ENCODE results near the gene NPHP4.

Gene NPHP4

GRCh38 chr1:5972198-5972520 is 20.1 kb downstream of the NPHP4 start:
- no peak for TF ChIP-seq YY1 (IDR thresholded peaks at IDR 0.05; ENCODE audit: insufficient read depth, insufficient read length)
- no peak for TF ChIP-seq SUZ12 (IDR thresholded peaks at IDR 0.05; ENCODE audit: extremely low read depth, insufficient read depth, insufficient read length)
- TF ChIP-seq ZNF274 (IDR thresholded peaks at IDR 0.05; ENCODE audit: low read depth, low read length): no peak
- no peak for DNase-seq (ENCODE audit: low read depth, low spot score)
- no peaks in the 10 kb centered on the region for H3K4me1 ChIP-seq (ENCODE audit: insufficient read depth, insufficient read length)
- no peaks in the 10 kb centered on the region for H3K27me3 ChIP-seq (ENCODE audit: insufficient read depth, insufficient read length)
- no peaks in the 10 kb centered on the region for H3K36me3 ChIP-seq (ENCODE audit: insufficient read depth, insufficient read length, low read length)
- no peak overlapping the region for H3K9ac ChIP-seq (ENCODE audit: insufficient read length, low read depth)
- H3K9me3 ChIP-seq (ENCODE audit: insufficient read depth, low read length): no peaks in the 10 kb centered on the region
- H3K4me3 ChIP-seq (ENCODE audit: insufficient read length, low read depth): no peak overlapping the region

GRCh38 chr1:5971471-5972197 is 20.6 kb downstream of the NPHP4 start:
- no peaks in the 10 kb centered on the region for H3K36me3 ChIP-seq (ENCODE audit: insufficient read depth, insufficient read length, low read length)
- no peak for TF ChIP-seq YY1 (IDR thresholded peaks at IDR 0.05; ENCODE audit: insufficient read depth, insufficient read length)
- no peak for TF ChIP-seq SUZ12 (IDR thresholded peaks at IDR 0.05; ENCODE audit: extremely low read depth, insufficient read depth, insufficient read length)
- no peak for TF ChIP-seq ZNF274 (IDR thresholded peaks at IDR 0.05; ENCODE audit: low read depth, low read length)
- no peaks in the 10 kb centered on the region for H3K27me3 ChIP-seq (ENCODE audit: insufficient read depth, insufficient read length)
- no peaks in the 10 kb centered on the region for H3K4me1 ChIP-seq (ENCODE audit: insufficient read depth, insufficient read length)
- H3K9me3 ChIP-seq (ENCODE audit: insufficient read depth, low read length): no peaks in the 10 kb centered on the region
- H3K9ac ChIP-seq (ENCODE audit: insufficient read length, low read depth): no peak overlapping the region
- no peak for DNase-seq (ENCODE audit: low read depth, low spot score)
- no peak overlapping the region for H3K4me3 ChIP-seq (ENCODE audit: insufficient read length, low read depth)

- H3K9ac ChIP-seq (ENCODE audit: insufficient read length, low read depth): no peak overlapping the region
- DNase-seq (ENCODE audit: low read depth, low spot score): no peak
- TF ChIP-seq ZNF274 (IDR thresholded peaks at IDR 0.05; ENCODE audit: low read depth, low read length) (no peak), YY1 (IDR thresholded peaks at IDR 0.05; ENCODE audit: insufficient read depth, insufficient read length) (no peak), SUZ12 (IDR thresholded peaks at IDR 0.05; ENCODE audit: extremely low read depth, insufficient read depth, insufficient read length) (no peak)
- H3K27me3 ChIP-seq (ENCODE audit: insufficient read depth, insufficient read length): no peaks in the 10 kb centered on the region
- H3K4me1 ChIP-seq (ENCODE audit: insufficient read depth, insufficient read length): no peaks in the 10 kb centered on the region
- no peaks in the 10 kb centered on the region for H3K36me3 ChIP-seq (ENCODE audit: insufficient read depth, insufficient read length, low read length)
- no peak overlapping the region for H3K4me3 ChIP-seq (ENCODE audit: insufficient read length, low read depth)
- H3K9me3 ChIP-seq (ENCODE audit: insufficient read depth, low read length): no peaks in the 10 kb centered on the region
These were observed 21.5 kb downstream of the NPHP4 start for GRCh38 chr1:5970610-5971273.

- H3K9me3 ChIP-seq (ENCODE audit: insufficient read depth, low read length): no peaks in the 10 kb centered on the region
- TF ChIP-seq SUZ12 (IDR thresholded peaks at IDR 0.05; ENCODE audit: extremely low read depth, insufficient read depth, insufficient read length): no peak
- TF ChIP-seq ZNF274 (IDR thresholded peaks at IDR 0.05; ENCODE audit: low read depth, low read length): no peak
- no peaks in the 10 kb centered on the region for H3K36me3 ChIP-seq (ENCODE audit: insufficient read depth, insufficient read length, low read length)
- no peak for DNase-seq (ENCODE audit: low read depth, low spot score)
- H3K4me3 ChIP-seq (ENCODE audit: insufficient read length, low read depth): no peak overlapping the region
- H3K9ac ChIP-seq (ENCODE audit: insufficient read length, low read depth): no peak overlapping the region
- H3K4me1 ChIP-seq (ENCODE audit: insufficient read depth, insufficient read length): no peaks in the 10 kb centered on the region
- no peaks in the 10 kb centered on the region for H3K27me3 ChIP-seq (ENCODE audit: insufficient read depth, insufficient read length)
These were observed 23.1 kb downstream of the NPHP4 start for GRCh38 chr1:5969168-5969567.

GRCh38 chr1:5968161-5968736 is 24.0 kb downstream of the NPHP4 start:
- H3K9ac ChIP-seq (ENCODE audit: insufficient read length, low read depth): no peak overlapping the region
- no peaks in the 10 kb centered on the region for H3K36me3 ChIP-seq (ENCODE audit: insufficient read depth, insufficient read length, low read length)
- no peak overlapping the region for H3K4me3 ChIP-seq (ENCODE audit: insufficient read length, low read depth)
- no peaks in the 10 kb centered on the region for H3K27me3 ChIP-seq (ENCODE audit: insufficient read depth, insufficient read length)
- no peak for TF ChIP-seq ZNF274 (IDR thresholded peaks at IDR 0.05; ENCODE audit: low read depth, low read length)
- no peak for TF ChIP-seq SUZ12 (IDR thresholded peaks at IDR 0.05; ENCODE audit: extremely low read depth, insufficient read depth, insufficient read length)
- TF ChIP-seq YY1 (IDR thresholded peaks at IDR 0.05; ENCODE audit: insufficient read depth, insufficient read length): no peak
- no peak for DNase-seq (ENCODE audit: low read depth, low spot score)
- no peaks in the 10 kb centered on the region for H3K4me1 ChIP-seq (ENCODE audit: insufficient read depth, insufficient read length)
- no peaks in the 10 kb centered on the region for H3K9me3 ChIP-seq (ENCODE audit: insufficient read depth, low read length)

- TF ChIP-seq YY1 (IDR thresholded peaks at IDR 0.05; ENCODE audit: insufficient read depth, insufficient read length) (no peak), SUZ12 (IDR thresholded peaks at IDR 0.05; ENCODE audit: extremely low read depth, insufficient read depth, insufficient read length) (no peak), ZNF274 (IDR thresholded peaks at IDR 0.05; ENCODE audit: low read depth, low read length) (no peak)
- no peaks in the 10 kb centered on the region for H3K9me3 ChIP-seq (ENCODE audit: insufficient read depth, low read length)
These were observed 24.7 kb downstream of the NPHP4 start for GRCh38 chr1:5967351-5968160.

More at GRCh38 chr1:5967351-5968160, 24.7 kb downstream of the NPHP4 start:
- Histone ChIP-seq H3K4me1 (ENCODE audit: insufficient read depth, insufficient read length) (no peaks in the 10 kb centered on the region), H3K36me3 (ENCODE audit: insufficient read depth, insufficient read length, low read length) (no peaks in the 10 kb centered on the region), H3K4me3 (ENCODE audit: insufficient read length, low read depth) (no peak overlapping the region), H3K9ac (ENCODE audit: insufficient read length, low read depth) (no peak overlapping the region), H3K27me3 (ENCODE audit: insufficient read depth, insufficient read length) (no peaks in the 10 kb centered on the region)
- no peak for DNase-seq (ENCODE audit: low read depth, low spot score)
